Breast epithelium (tissue), 3 donors: Measurements from ENCODE around the gene C11orf98.

Experiments
- CTCF ChIP-seq, 3 donors: fragments of 450-650 bp; IDR thresholded peaks; one replicate each; pipeline ENCODE4 v1.5.1; 2016 to 2017; ENCODE audit warnings: antibody characterized with exemption in 3 of 3, mild to moderate bottlenecking in 3 of 3, moderate library complexity in 3 of 3
- POLR2A ChIP-seq: fragments of 450-650 bp; IDR thresholded peaks from one replicate; pipeline ENCODE4 v1.6.1; 2016; ENCODE audit warnings: antibody characterized with exemption, mild to moderate bottlenecking, moderate library complexity
- POLR2AphosphoS5 ChIP-seq, 3 donors: sonication (generic); formaldehyde crosslinking; IDR thresholded peaks; one replicate each; pipeline ENCODE4 v1.6.1; 2017; ENCODE audit warnings: antibody characterized with exemption in 3 of 3

GRCh38 chr11:62708793-62709192 is 43.8 kb upstream of the C11orf98 start:
- TF ChIP-seq POLR2AphosphoS5 (IDR thresholded peaks at IDR 0.05) (no peak), CTCF (IDR thresholded peaks at IDR 0.05) (no peak), POLR2A (no peak)
